OCI-LY3 (cell line): ENCODE data around the gene PIK3AP1.

Experiments
- EZH2phosphoT487 ChIP-seq: fragments of 200-600 bp; shearing (Covaris generic); IDR thresholded peaks from 2 replicates; pipeline ENCODE4 v1.6.1; 2018; ENCODE audit warnings: antibody characterized with exemption, mixed run types, low read depth
- TF ChIP-seq, protein P1 (sequence below): fragments of 200-600, 300-600 bp; sonication (generic); IDR thresholded peaks from 2 replicates; pipeline ENCODE4 v1.5.1; 2014; ENCODE audit warnings: antibody characterized with exemption, low read length, low read depth

- TF ChIP-seq, protein P1, sequence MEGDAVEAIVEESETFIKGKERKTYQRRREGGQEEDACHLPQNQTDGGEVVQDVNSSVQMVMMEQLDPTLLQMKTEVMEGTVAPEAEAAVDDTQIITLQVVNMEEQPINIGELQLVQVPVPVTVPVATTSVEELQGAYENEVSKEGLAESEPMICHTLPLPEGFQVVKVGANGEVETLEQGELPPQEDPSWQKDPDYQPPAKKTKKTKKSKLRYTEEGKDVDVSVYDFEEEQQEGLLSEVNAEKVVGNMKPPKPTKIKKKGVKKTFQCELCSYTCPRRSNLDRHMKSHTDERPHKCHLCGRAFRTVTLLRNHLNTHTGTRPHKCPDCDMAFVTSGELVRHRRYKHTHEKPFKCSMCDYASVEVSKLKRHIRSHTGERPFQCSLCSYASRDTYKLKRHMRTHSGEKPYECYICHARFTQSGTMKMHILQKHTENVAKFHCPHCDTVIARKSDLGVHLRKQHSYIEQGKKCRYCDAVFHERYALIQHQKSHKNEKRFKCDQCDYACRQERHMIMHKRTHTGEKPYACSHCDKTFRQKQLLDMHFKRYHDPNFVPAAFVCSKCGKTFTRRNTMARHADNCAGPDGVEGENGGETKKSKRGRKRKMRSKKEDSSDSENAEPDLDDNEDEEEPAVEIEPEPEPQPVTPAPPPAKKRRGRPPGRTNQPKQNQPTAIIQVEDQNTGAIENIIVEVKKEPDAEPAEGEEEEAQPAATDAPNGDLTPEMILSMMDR = no peak
- TF ChIP-seq EZH2phosphoT487 = no peak
Observed at GRCh38 chr10:96579133-96579532, 141.2 kb downstream of the PIK3AP1 start.
